Upper lobe of left lung (tissue), 4 donors: Measurements from ENCODE around the gene PGGHG.

ENCODE experiments used
- CTCF ChIP-seq, 6 experiments: fragments of 450-650 bp in 4 of 6; fragments of 200-600 bp in 2 of 6; sonication (generic) in 2 of 6; IDR thresholded peaks; one replicate each; pipeline ENCODE4 v1.5.1; 2016 to 2019; ENCODE audit warnings: antibody characterized with exemption in 6 of 6
- POLR2A ChIP-seq, 4 donors: fragments of 450-650 bp; IDR thresholded peaks; one replicate each; pipeline ENCODE4 v1.5.1; 2016 to 2017; ENCODE audit warnings: antibody characterized with exemption in 4 of 4, mild to moderate bottlenecking in 2 of 4
- POLR2AphosphoS5 ChIP-seq, 2 donors: sonication (generic); formaldehyde crosslinking; IDR thresholded peaks; one replicate each; pipeline ENCODE4 v1.5.1; 2017; ENCODE audit warnings: antibody characterized with exemption in 2 of 2

- TF ChIP-seq CTCF (IDR thresholded peaks at IDR 0.05), result no peak
- peak in 1 of 4 donors; percentile 2 for TF ChIP-seq POLR2A (IDR thresholded peaks at IDR 0.05)
- no peak for TF ChIP-seq POLR2AphosphoS5 (IDR thresholded peaks at IDR 0.05)
Measured at GRCh38 chr11:278001-278951, 10.7 kb upstream of the PGGHG start, which contains the start of gene NLRP6.
